RWPE2 (cell line): Measurements from ENCODE around the gene TELO2.

Experiments used
- ATAC-seq: fragments of 200-7000 bp; cut with Tn5 transposase; 3 replicates; pipeline ENCODE4 v1.9.1; 2021; ENCODE audit warnings: low read depth
- DNase-seq: peaks from one replicate; pipeline ENCODE4 v3.0.0-alpha.2; 2020; ENCODE audit warnings: low spot score
- H3K27ac ChIP-seq: fragments of 450-650 bp; 2 replicates; pipeline ENCODE4 v1.5.1; 2017; ENCODE audit warnings: mild to moderate bottlenecking; ENCODE audit not compliant: poor library complexity, severe bottlenecking
- H3K27me3 ChIP-seq: fragments of 250-450 bp; sonication (Bioruptor Pico); 2 replicates; pipeline ENCODE4 v1.5.1; 2021; ENCODE audit warnings: mild to moderate bottlenecking, moderate library complexity; ENCODE audit not compliant: insufficient read depth, poor library complexity, severe bottlenecking
- H3K36me3 ChIP-seq: fragments of 250-450 bp; sonication (Bioruptor Pico); 2 replicates; pipeline ENCODE4 v1.5.1; 2020; ENCODE audit warnings: low read depth, mild to moderate bottlenecking, moderate library complexity
- H3K4me1 ChIP-seq: fragments of 250-450 bp; sonication (Bioruptor Pico); 2 replicates; pipeline ENCODE4 v1.5.1; 2021; ENCODE audit warnings: mild to moderate bottlenecking, moderate library complexity; ENCODE audit not compliant: insufficient read depth, poor library complexity, severe bottlenecking
- H3K4me3 ChIP-seq: fragments of 250-450 bp; sonication (Bioruptor Pico); 2 replicates; pipeline ENCODE4 v1.5.1; 2021; ENCODE audit warnings: mild to moderate bottlenecking, moderate library complexity; ENCODE audit not compliant: severe bottlenecking
- H3K9me3 ChIP-seq: fragments of 250-450 bp; sonication (Bioruptor Pico); 2 replicates; pipeline ENCODE4 v1.5.1; 2021; ENCODE audit warnings: mild to moderate bottlenecking, moderate library complexity; ENCODE audit not compliant: severe bottlenecking
- CTCF ChIP-seq: fragments of 450-650 bp; IDR thresholded peaks from one replicate; pipeline ENCODE4 v1.5.1; 2017; ENCODE audit warnings: mild to moderate bottlenecking, moderate library complexity; ENCODE audit not compliant: poor library complexity, severe bottlenecking

The TELO2 gene

GRCh38 chr16:1518626-1519135, 25.5 kb downstream of the TELO2 start:
- Histone ChIP-seq H3K27me3 (no peaks in the 10 kb centered on the region), H3K4me3 (no peak overlapping the region), H3K36me3 (no peaks in the 10 kb centered on the region), H3K4me1 (no peaks in the 10 kb centered on the region), H3K27ac (no peak overlapping the region), H3K9me3 (peaks cover 4% of the 10 kb centered on the region)
- ATAC-seq (no peak), DNase-seq (no peak)
- no peak for TF ChIP-seq CTCF

GRCh38 chr16:1519831-1520230, 26.7 kb downstream of the TELO2 start:
- Histone ChIP-seq H3K9me3 (no peaks in the 10 kb centered on the region), H3K27ac (no peak overlapping the region), H3K27me3 (no peaks in the 10 kb centered on the region), H3K4me1 (no peaks in the 10 kb centered on the region), H3K36me3 (no peaks in the 10 kb centered on the region), H3K4me3 (no peak overlapping the region)
- no peak for TF ChIP-seq CTCF
- DNase-seq (no peak), ATAC-seq (no peak)

GRCh38 chr16:1520461-1520860, 27.3 kb downstream of the TELO2 start:
- H3K27ac ChIP-seq, result no peak overlapping the region

GRCh38 chr16:1523581-1524245, 30.6 kb downstream of the TELO2 start:
- Histone ChIP-seq H3K27me3 (no peaks in the 10 kb centered on the region), H3K4me1 (no peaks in the 10 kb centered on the region), H3K4me3 (no peak overlapping the region), H3K27ac (no peak overlapping the region), H3K9me3 (no peaks in the 10 kb centered on the region), H3K36me3 (no peaks in the 10 kb centered on the region)
- no peak for ATAC-seq
- DNase-seq, result no peak
- no peak for TF ChIP-seq CTCF

More at GRCh38 chr16:1520461-1520860, 27.3 kb downstream of the TELO2 start:
- Histone ChIP-seq H3K36me3 (no peaks in the 10 kb centered on the region), H3K4me1 (no peaks in the 10 kb centered on the region), H3K27me3 (no peaks in the 10 kb centered on the region), H3K9me3 (no peaks in the 10 kb centered on the region), H3K4me3 (no peak overlapping the region)
- ATAC-seq (no peak), DNase-seq (no peak)
- no peak for TF ChIP-seq CTCF

- no peak for DNase-seq
- H3K4me1 ChIP-seq, result no peaks in the 10 kb centered on the region
- no peak for TF ChIP-seq CTCF
Observed at GRCh38 chr16:1524366-1524765, 31.2 kb downstream of the TELO2 start.

More at GRCh38 chr16:1524366-1524765, 31.2 kb downstream of the TELO2 start:
- no peaks in the 10 kb centered on the region for H3K27me3 ChIP-seq
- no peaks in the 10 kb centered on the region for H3K36me3 ChIP-seq
- H3K9me3 ChIP-seq, result no peaks in the 10 kb centered on the region
- no peak overlapping the region for H3K27ac ChIP-seq
- H3K4me3 ChIP-seq, result no peak overlapping the region
- ATAC-seq, result no peak
